ENCODE results near the gene SERINC3.
A peak's percentile ranks its signal among the peaks of the same experiment; 100 is the strongest.

The SERINC3 gene

GRCh38 chr20:44532259-44532980 is 10.6 kb upstream of the SERINC3 start:
- DNase-seq (ENCODE audit: low spot score), result no peak

GRCh38 chr20:44528309-44528708 is 6.4 kb upstream of the SERINC3 start:
- DNase-seq (ENCODE audit: low spot score), result no peak

- no peak for DNase-seq (ENCODE audit: low spot score)
These were observed 5.9 kb upstream of the SERINC3 start for GRCh38 chr20:44527716-44528199.

- no peak for DNase-seq (ENCODE audit: low spot score)
These were observed 4.3 kb upstream of the SERINC3 start for GRCh38 chr20:44526129-44526528.

- no peak for DNase-seq (ENCODE audit: low spot score)
These were observed 1.9 kb upstream of the SERINC3 start for GRCh38 chr20:44523746-44524145.

GRCh38 chr20:44522841-44523240 is 971 bp upstream of the SERINC3 start:
- DNase-seq (ENCODE audit: low spot score), result no peak

- no peak for DNase-seq (ENCODE audit: low spot score)
These were observed 989 bp downstream of the SERINC3 start for GRCh38 chr20:44520881-44521280.

GRCh38 chr20:44518248-44518647 is 3.6 kb downstream of the SERINC3 start:
- no peak for DNase-seq (ENCODE audit: low spot score)

- no peak for DNase-seq (ENCODE audit: low spot score)
These were observed 4.4 kb downstream of the SERINC3 start for GRCh38 chr20:44517454-44517853.

GRCh38 chr20:44516491-44516890 is 5.4 kb downstream of the SERINC3 start:
- DNase-seq (ENCODE audit: low spot score), result no peak

- DNase-seq (ENCODE audit: low spot score), result no peak
These were observed 8.0 kb downstream of the SERINC3 start for GRCh38 chr20:44513871-44514270.

GRCh38 chr20:44509762-44510161 is 12.1 kb downstream of the SERINC3 start:
- DNase-seq (ENCODE audit: low spot score), result no peak

GRCh38 chr20:44504402-44505307 is 17.2 kb downstream of the SERINC3 start:
- no peak for DNase-seq (ENCODE audit: low spot score)

GRCh38 chr20:44502968-44503367 is 18.9 kb downstream of the SERINC3 start:
- no peak for DNase-seq (ENCODE audit: low spot score)

GRCh38 chr20:44501448-44501847 is 20.4 kb downstream of the SERINC3 start:
- peak; percentile 72 for DNase-seq (ENCODE audit: low spot score)

GRCh38 chr20:44500221-44500620 is 21.6 kb downstream of the SERINC3 start:
- no peak for DNase-seq (ENCODE audit: low spot score)

- DNase-seq (ENCODE audit: low spot score), result no peak
These were observed 24.1 kb downstream of the SERINC3 start for GRCh38 chr20:44497761-44498160.

- DNase-seq (ENCODE audit: low spot score), result peak; percentile 54
These were observed 24.9 kb downstream of the SERINC3 start for GRCh38 chr20:44496976-44497375.

GRCh38 chr20:44495802-44496481 is 25.9 kb downstream of the SERINC3 start:
- DNase-seq (ENCODE audit: low spot score), result peak; percentile 70

GRCh38 chr20:44495257-44495656 is 26.6 kb downstream of the SERINC3 start:
- DNase-seq (ENCODE audit: low spot score), result no peak

GRCh38 chr20:44494681-44495080 is 27.2 kb downstream of the SERINC3 start:
- no peak for DNase-seq (ENCODE audit: low spot score)

GRCh38 chr20:44494266-44494665 is 27.6 kb downstream of the SERINC3 start:
- DNase-seq (ENCODE audit: low spot score), result peak; percentile 66

Data from GM03348 (cell line).